Measurements from ENCODE around the gene CRELD2. TPM values are rescaled to one million over a fixed set of nuclear protein-coding genes. Genes with fewer than 3 reads are reported as not detected.

Gene CRELD2
- total and polyA plus RNA-seq, 4 donors, result 12.6 to 43.5 (median 36.4) TPM

GRCh38 chr22:49960159-49961004 is 41.9 kb downstream of the CRELD2 start, which contains the start of gene PIM3:
PIM3 (plus strand) TSS chr22:49960772; CDS start chr22:49960948, 176 bp downstream.
- peak within 1 kb of the TSS in 1 of 2 donors; percentile 60 for H3K27ac ChIP-seq (ENCODE audit: low read depth in 1 of 2, low read length in 2 of 2)
- intact Hi-C loops (cut with DNase I), result loop anchor here in 1 of 2 donors (10.0 kb wide), 1 partner anchor 244 kb away; the partner anchor contains the start of gene SELENOO
- no peaks in the 10 kb centered on the region for H3K9me3 ChIP-seq (ENCODE audit: control insufficient read depth, low read length)
- H3K27me3 ChIP-seq (ENCODE audit: control insufficient read depth in 1 of 2, insufficient read depth in 2 of 2, low read length in 1 of 2), result no peaks in the 10 kb centered on the region
- peak; percentile 88 for ATAC-seq (ENCODE audit: low FRiP score)
- H3K4me1 ChIP-seq (ENCODE audit: control insufficient read depth in 1 of 2, insufficient read depth in 2 of 2, low read length in 2 of 2), result no peaks in the 10 kb centered on the region
- 1% methylated on average over 91 to 137 of the region's 137 CpGs for WGBS, 2 donors
- peak within 1 kb of the TSS; percentile 81 to 86 for H3K4me3 ChIP-seq (ENCODE audit: low read length in 2 of 2)
- H3K36me3 ChIP-seq (ENCODE audit: control insufficient read depth in 1 of 2, insufficient read depth in 2 of 2, low read length in 1 of 2), result peaks cover 0 to 3% of the 10 kb centered on the region in 2 donors
- DNase-seq, result peak; percentile 95 to 96

- no peaks in the 10 kb centered on the region for H3K27me3 ChIP-seq (ENCODE audit: control insufficient read depth in 1 of 2, insufficient read depth in 2 of 2, low read length in 1 of 2)
- peak overlapping the region in 1 of 2 donors; percentile 28 for H3K27ac ChIP-seq (ENCODE audit: low read depth in 1 of 2, low read length in 2 of 2)
- peak; percentile 69 to 85 for DNase-seq
- no peaks in the 10 kb centered on the region for H3K9me3 ChIP-seq (ENCODE audit: control insufficient read depth, low read length)
- ATAC-seq (ENCODE audit: low FRiP score), result no peak
- H3K4me1 ChIP-seq (ENCODE audit: control insufficient read depth in 1 of 2, insufficient read depth in 2 of 2, low read length in 2 of 2), result no peaks in the 10 kb centered on the region
- H3K4me3 ChIP-seq (ENCODE audit: low read length in 2 of 2), result peak overlapping the region; percentile 81 to 86
- H3K36me3 ChIP-seq (ENCODE audit: control insufficient read depth in 1 of 2, insufficient read depth in 2 of 2, low read length in 1 of 2), result peaks cover 0 to 3% of the 10 kb centered on the region in 2 donors
- intact Hi-C loops (cut with DNase I), result loop anchor here in 1 of 2 donors (10.0 kb wide), 1 partner anchor 244 kb away; the partner anchor contains the start of gene SELENOO
- 1% methylated on average over 40 to 84 of the region's 84 CpGs for WGBS, 2 donors
Measured at GRCh38 chr22:49961005-49961600, 42.7 kb downstream of the CRELD2 start.

- peaks cover 0 to 3% of the 10 kb centered on the region in 2 donors for H3K36me3 ChIP-seq (ENCODE audit: control insufficient read depth in 1 of 2, insufficient read depth in 2 of 2, low read length in 1 of 2)
- ATAC-seq (ENCODE audit: low FRiP score), result no peak
- 2 to 3% methylated on average over 49 of the region's 49 CpGs for WGBS, 2 donors
- DNase-seq, result peak in 1 of 2 donors; percentile 82
- H3K9me3 ChIP-seq (ENCODE audit: control insufficient read depth, low read length), result no peaks in the 10 kb centered on the region
- H3K4me3 ChIP-seq (ENCODE audit: low read length in 2 of 2), result peak overlapping the region; percentile 81 to 86
- intact Hi-C loops (cut with DNase I), result loop anchor here in 1 of 2 donors (10.0 kb wide), 1 partner anchor 243 kb away; the partner anchor contains the start of gene SELENOO
- no peaks in the 10 kb centered on the region for H3K4me1 ChIP-seq (ENCODE audit: control insufficient read depth in 1 of 2, insufficient read depth in 2 of 2, low read length in 2 of 2)
- peak overlapping the region in 1 of 2 donors; percentile 38 for H3K27ac ChIP-seq (ENCODE audit: low read depth in 1 of 2, low read length in 2 of 2)
- H3K27me3 ChIP-seq (ENCODE audit: control insufficient read depth in 1 of 2, insufficient read depth in 2 of 2, low read length in 1 of 2), result no peaks in the 10 kb centered on the region
Measured at GRCh38 chr22:49961601-49962011, 43.2 kb downstream of the CRELD2 start.

GRCh38 chr22:49962012-49962750 is 43.7 kb downstream of the CRELD2 start:
- H3K27me3 ChIP-seq (ENCODE audit: control insufficient read depth in 1 of 2, insufficient read depth in 2 of 2, low read length in 1 of 2), result no peaks in the 10 kb centered on the region
- H3K9me3 ChIP-seq (ENCODE audit: control insufficient read depth, low read length), result no peaks in the 10 kb centered on the region
- H3K4me1 ChIP-seq (ENCODE audit: control insufficient read depth in 1 of 2, insufficient read depth in 2 of 2, low read length in 2 of 2), result no peaks in the 10 kb centered on the region
- H3K4me3 ChIP-seq (ENCODE audit: low read length in 2 of 2), result peak overlapping the region; percentile 81 to 86
- WGBS, 2 donors, result 8 to 14% methylated on average over 42 to 70 of the region's 70 CpGs
- intact Hi-C loops (cut with DNase I), result loop anchor here in 1 of 2 donors (10.0 kb wide), 1 partner anchor 243 kb away; the partner anchor contains the start of gene SELENOO
- ATAC-seq (ENCODE audit: low FRiP score), result peak; percentile 67
- peak overlapping the region in 1 of 2 donors; percentile 38 for H3K27ac ChIP-seq (ENCODE audit: low read depth in 1 of 2, low read length in 2 of 2)
- H3K36me3 ChIP-seq (ENCODE audit: control insufficient read depth in 1 of 2, insufficient read depth in 2 of 2, low read length in 1 of 2), result peaks cover 0 to 3% of the 10 kb centered on the region in 2 donors
- DNase-seq, result peak; percentile 93 to 95

- 84 to 88% methylated on average over 57 to 63 of the region's 63 CpGs for WGBS, 2 donors
- Histone ChIP-seq H3K27ac (ENCODE audit: low read depth in 1 of 2, low read length in 2 of 2) (peak overlapping the region in 1 of 2 donors; percentile 2), H3K4me1 (ENCODE audit: control insufficient read depth in 1 of 2, insufficient read depth in 2 of 2, low read length in 2 of 2) (no peaks in the 10 kb centered on the region), H3K36me3 (ENCODE audit: control insufficient read depth in 1 of 2, insufficient read depth in 2 of 2, low read length in 1 of 2) (peaks cover 0 to 3% of the 10 kb centered on the region in 2 donors), H3K9me3 (ENCODE audit: control insufficient read depth, low read length) (no peaks in the 10 kb centered on the region), H3K4me3 (ENCODE audit: low read length in 2 of 2) (peak overlapping the region in 1 of 2 donors; percentile 81), H3K27me3 (ENCODE audit: control insufficient read depth in 1 of 2, insufficient read depth in 2 of 2, low read length in 1 of 2) (no peaks in the 10 kb centered on the region)
- ATAC-seq (ENCODE audit: low FRiP score) (no peak), DNase-seq (peak; percentile 60 to 82)
- intact Hi-C loops (cut with DNase I), result loop anchor here in 1 of 2 donors (10.0 kb wide), 1 partner anchor 242 kb away; the partner anchor contains the start of gene SELENOO
Measured at GRCh38 chr22:49962751-49963646, 44.6 kb downstream of the CRELD2 start.

GRCh38 chr22:49963647-49964026 is 45.2 kb downstream of the CRELD2 start:
- intact Hi-C loops (cut with DNase I), result loop anchor here in 1 of 2 donors (10.0 kb wide), 1 partner anchor 241 kb away; the partner anchor contains the start of gene SELENOO
- H3K27me3 ChIP-seq (ENCODE audit: control insufficient read depth in 1 of 2, insufficient read depth in 2 of 2, low read length in 1 of 2), result no peaks in the 10 kb centered on the region
- H3K36me3 ChIP-seq (ENCODE audit: control insufficient read depth in 1 of 2, insufficient read depth in 2 of 2, low read length in 1 of 2), result peaks cover 0 to 3% of the 10 kb centered on the region in 2 donors
- no peaks in the 10 kb centered on the region for H3K4me1 ChIP-seq (ENCODE audit: control insufficient read depth in 1 of 2, insufficient read depth in 2 of 2, low read length in 2 of 2)
- WGBS, 2 donors, result 80 to 82% methylated on average over 6 of the region's 6 CpGs
- no peak overlapping the region for H3K27ac ChIP-seq (ENCODE audit: low read depth in 1 of 2, low read length in 2 of 2)
- ATAC-seq (ENCODE audit: low FRiP score), result no peak
- no peaks in the 10 kb centered on the region for H3K9me3 ChIP-seq (ENCODE audit: control insufficient read depth, low read length)
- no peak overlapping the region for H3K4me3 ChIP-seq (ENCODE audit: low read length in 2 of 2)
- DNase-seq, result peak in 1 of 2 donors; percentile 44

GRCh38 chr22:49964136-49965090 is 46.0 kb downstream of the CRELD2 start:
- Histone ChIP-seq H3K9me3 (ENCODE audit: control insufficient read depth, low read length) (no peaks in the 10 kb centered on the region), H3K27ac (ENCODE audit: low read depth in 1 of 2, low read length in 2 of 2) (no peak overlapping the region), H3K4me3 (ENCODE audit: low read length in 2 of 2) (no peak overlapping the region), H3K36me3 (ENCODE audit: control insufficient read depth in 1 of 2, insufficient read depth in 2 of 2, low read length in 1 of 2) (peaks cover 0 to 3% of the 10 kb centered on the region in 2 donors), H3K27me3 (ENCODE audit: control insufficient read depth in 1 of 2, insufficient read depth in 2 of 2, low read length in 1 of 2) (no peaks in the 10 kb centered on the region), H3K4me1 (ENCODE audit: control insufficient read depth in 1 of 2, insufficient read depth in 2 of 2, low read length in 2 of 2) (no peaks in the 10 kb centered on the region)
- ATAC-seq (ENCODE audit: low FRiP score), result no peak
- DNase-seq, result peak; percentile 55 to 74
- intact Hi-C loops (cut with DNase I), result loop anchor here (5.0 to 10.0 kb wide), 2 partner anchors 53 to 240 kb away; partner anchors contain the start of gene SELENOO (in 1 of the 2)
- 73 to 80% methylated on average over 17 to 19 of the region's 19 CpGs for WGBS, 2 donors
